DND-41 (cell line): ENCODE results near the gene PRRC1.

Experiments
- ATAC-seq: fragments of 200-7000 bp; cut with Tn5 transposase; 3 replicates; pipeline ENCODE4 v1.9.1; 2021; ENCODE audit warnings: low read depth; ENCODE audit not compliant: insufficient read depth
- DNase-seq: peaks from one replicate; pipeline ENCODE4 v3.0.0-alpha.2; 2020
- H2AFZ ChIP-seq: 2 replicates; pipeline ENCODE4 v1.6.0; 2012; ENCODE audit warnings: low read depth, low read length
- H3K27ac ChIP-seq: 2 replicates; pipeline ENCODE4 v1.5.1; 2012; ENCODE audit warnings: low read length, inconsistent platforms
- H3K27me3 ChIP-seq: fragments of 200-600 bp; sonication (generic); 2 replicates; pipeline ENCODE4 v1.6.0; 2012; ENCODE audit warnings: low read length, mild to moderate bottlenecking, inconsistent platforms; ENCODE audit not compliant: insufficient read depth, poor library complexity
- H3K36me3 ChIP-seq: 2 replicates; pipeline ENCODE4 v1.5.1; 2012; ENCODE audit warnings: low read length, inconsistent platforms; ENCODE audit not compliant: insufficient read depth
- H3K4me1 ChIP-seq: 2 replicates; pipeline ENCODE4 v1.5.1; 2012; ENCODE audit warnings: mild to moderate bottlenecking, low read length; ENCODE audit not compliant: insufficient read depth
- H3K4me2 ChIP-seq: 2 replicates; pipeline ENCODE4 v1.6.0; 2012; ENCODE audit warnings: mild to moderate bottlenecking, moderate library complexity, low read length, inconsistent platforms; ENCODE audit not compliant: insufficient read depth
- H3K4me3 ChIP-seq, 2 experiments: fragments of 200-600 bp in 1 of 2; shearing (Covaris generic) in 1 of 2; 2 replicates each; pipeline ENCODE4 v1.5.1; 2012 to 2016; ENCODE audit warnings: inconsistent platforms in 2 of 2, low read length in 2 of 2, mild to moderate bottlenecking in 2 of 2, low read depth in 1 of 2, moderate library complexity in 1 of 2
- H3K79me2 ChIP-seq: 2 replicates; pipeline ENCODE4 v1.6.0; 2012; ENCODE audit warnings: low read length, inconsistent platforms; ENCODE audit not compliant: insufficient read depth
- H3K9ac ChIP-seq: 2 replicates; pipeline ENCODE4 v1.6.0; 2012; ENCODE audit warnings: low read depth, mild to moderate bottlenecking, inconsistent platforms, low read length, moderate library complexity
- H3K9me3 ChIP-seq: 2 replicates; pipeline ENCODE4 v1.5.1; 2012; ENCODE audit warnings: low read length, moderate library complexity, mild to moderate bottlenecking, inconsistent platforms; ENCODE audit not compliant: insufficient read depth, severe bottlenecking
- H4K20me1 ChIP-seq: 2 replicates; pipeline ENCODE4 v1.6.0; 2012; ENCODE audit warnings: low read length; ENCODE audit not compliant: insufficient read depth
- EZH2 ChIP-seq: IDR thresholded peaks from 3 replicates; pipeline ENCODE4 v1.6.1; 2012; ENCODE audit warnings: borderline replicate concordance, low read depth, mild to moderate bottlenecking, moderate library complexity, low read length, inconsistent platforms; ENCODE audit not compliant: severe bottlenecking
- TF ChIP-seq, protein P1 (sequence below): IDR thresholded peaks from 2 replicates; pipeline ENCODE4 v1.5.1; 2012; ENCODE audit warnings: borderline replicate concordance, low read length, moderate library complexity, mild to moderate bottlenecking; ENCODE audit not compliant: poor library complexity, severe bottlenecking; ENCODE audit errors: extremely low read depth

PRRC1 gene

DNA sequence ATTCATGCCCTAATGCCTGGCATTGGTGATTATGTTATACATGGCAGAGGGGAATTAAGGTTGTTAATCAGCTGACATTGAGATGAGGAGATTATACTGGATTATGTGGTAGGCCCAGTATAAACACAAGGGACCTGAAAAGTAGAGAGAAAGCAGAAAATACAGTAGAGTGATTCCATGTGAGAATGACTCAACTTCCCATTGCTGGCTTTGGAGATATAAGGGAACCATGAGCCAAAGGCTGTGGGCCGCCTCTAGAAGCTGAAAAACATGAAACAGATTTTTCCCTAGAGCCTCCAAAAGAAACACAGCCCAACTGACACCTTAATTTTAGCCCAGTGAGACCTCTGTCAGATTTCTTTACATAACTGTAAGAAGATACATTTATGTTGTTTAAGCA lies 66.4 kb downstream of the PRRC1 start:
- no peaks in the 10 kb centered on the region for H4K20me1 ChIP-seq
- H3K4me2 ChIP-seq = no peak overlapping the region
- no peaks in the 10 kb centered on the region for H3K27me3 ChIP-seq
- ATAC-seq = no peak
- H3K9me3 ChIP-seq = no peaks in the 10 kb centered on the region
- no peak overlapping the region for H2AFZ ChIP-seq
- H3K27ac ChIP-seq = no peak overlapping the region
- no peaks in the 10 kb centered on the region for H3K79me2 ChIP-seq
- H3K4me3 ChIP-seq = no peak overlapping the region
- H3K36me3 ChIP-seq = no peaks in the 10 kb centered on the region
- TF ChIP-seq EZH2 = no peak
- TF ChIP-seq, protein P1, sequence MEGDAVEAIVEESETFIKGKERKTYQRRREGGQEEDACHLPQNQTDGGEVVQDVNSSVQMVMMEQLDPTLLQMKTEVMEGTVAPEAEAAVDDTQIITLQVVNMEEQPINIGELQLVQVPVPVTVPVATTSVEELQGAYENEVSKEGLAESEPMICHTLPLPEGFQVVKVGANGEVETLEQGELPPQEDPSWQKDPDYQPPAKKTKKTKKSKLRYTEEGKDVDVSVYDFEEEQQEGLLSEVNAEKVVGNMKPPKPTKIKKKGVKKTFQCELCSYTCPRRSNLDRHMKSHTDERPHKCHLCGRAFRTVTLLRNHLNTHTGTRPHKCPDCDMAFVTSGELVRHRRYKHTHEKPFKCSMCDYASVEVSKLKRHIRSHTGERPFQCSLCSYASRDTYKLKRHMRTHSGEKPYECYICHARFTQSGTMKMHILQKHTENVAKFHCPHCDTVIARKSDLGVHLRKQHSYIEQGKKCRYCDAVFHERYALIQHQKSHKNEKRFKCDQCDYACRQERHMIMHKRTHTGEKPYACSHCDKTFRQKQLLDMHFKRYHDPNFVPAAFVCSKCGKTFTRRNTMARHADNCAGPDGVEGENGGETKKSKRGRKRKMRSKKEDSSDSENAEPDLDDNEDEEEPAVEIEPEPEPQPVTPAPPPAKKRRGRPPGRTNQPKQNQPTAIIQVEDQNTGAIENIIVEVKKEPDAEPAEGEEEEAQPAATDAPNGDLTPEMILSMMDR = no peak
- no peak overlapping the region for H3K9ac ChIP-seq
- DNase-seq = no peak
- H3K4me1 ChIP-seq = no peaks in the 10 kb centered on the region

DNA sequence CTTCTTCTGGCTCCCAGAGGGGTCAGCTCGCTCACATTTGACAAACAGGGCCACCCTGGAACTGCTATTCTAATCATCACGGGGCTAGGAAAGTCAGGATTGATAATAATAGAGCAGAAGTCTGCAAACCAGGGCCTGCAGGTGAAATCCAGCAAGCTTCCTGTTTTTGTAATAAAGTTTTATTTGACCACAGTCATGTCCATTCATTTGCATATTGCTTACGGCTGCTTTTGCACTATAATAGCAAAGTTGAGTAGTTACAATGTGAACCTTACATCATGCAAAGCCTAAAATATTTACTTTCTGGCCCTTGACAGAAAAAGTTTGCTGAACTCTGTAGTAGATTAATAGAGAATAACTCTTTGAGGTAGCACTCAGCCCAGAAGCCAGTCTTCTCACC lies 68.2 kb downstream of the PRRC1 start:
- Histone ChIP-seq H2AFZ (no peak overlapping the region), H3K4me3 (no peak overlapping the region), H3K79me2 (no peaks in the 10 kb centered on the region), H3K36me3 (no peaks in the 10 kb centered on the region), H3K9me3 (no peaks in the 10 kb centered on the region), H3K4me2 (no peak overlapping the region), H3K27me3 (no peaks in the 10 kb centered on the region), H3K9ac (no peak overlapping the region), H3K4me1 (no peaks in the 10 kb centered on the region), H3K27ac (no peak overlapping the region), H4K20me1 (no peaks in the 10 kb centered on the region)
- DNase-seq (no peak), ATAC-seq (no peak)
- TF ChIP-seq, protein P1 = no peak
- TF ChIP-seq EZH2 = no peak

DNA sequence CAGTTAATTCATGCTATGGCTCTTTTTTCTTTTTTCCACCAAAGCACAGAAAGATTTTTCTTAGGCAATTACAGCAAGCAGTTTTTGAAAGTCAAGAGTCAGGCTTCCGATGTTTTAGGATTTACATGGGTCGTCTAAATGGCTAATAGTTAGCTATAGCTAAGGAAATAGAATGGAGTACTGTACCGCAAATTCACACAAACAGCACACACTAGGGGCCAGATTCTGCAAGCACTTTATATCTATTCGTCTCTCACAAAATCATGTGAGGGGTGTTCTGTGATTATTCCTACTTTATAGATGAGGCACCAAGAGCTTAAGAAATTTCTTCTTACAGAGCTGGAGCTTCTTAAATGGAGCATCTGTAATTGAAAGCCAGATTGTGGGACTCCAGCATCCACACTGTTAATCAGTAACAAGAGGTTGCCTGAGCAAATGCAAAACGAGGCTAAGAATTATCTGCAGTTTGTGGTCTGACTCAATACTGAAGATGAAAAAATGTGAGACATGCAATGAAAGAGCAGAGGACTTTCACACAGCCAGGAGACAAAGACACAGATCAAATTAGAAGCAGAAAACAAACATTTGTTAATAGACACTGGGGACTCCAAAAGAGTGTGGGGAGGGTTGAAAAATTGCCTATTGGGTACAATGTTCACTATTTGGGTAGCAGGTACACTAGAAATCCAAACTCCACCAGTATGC lies 68.8 kb downstream of the PRRC1 start:
- Histone ChIP-seq H3K27ac (no peak overlapping the region), H3K4me2 (no peak overlapping the region), H4K20me1 (no peaks in the 10 kb centered on the region), H3K79me2 (no peaks in the 10 kb centered on the region), H2AFZ (no peak overlapping the region), H3K27me3 (no peaks in the 10 kb centered on the region), H3K4me3 (no peak overlapping the region), H3K9ac (no peak overlapping the region), H3K9me3 (no peaks in the 10 kb centered on the region), H3K36me3 (no peaks in the 10 kb centered on the region), H3K4me1 (no peaks in the 10 kb centered on the region)
- DNase-seq (no peak), ATAC-seq (no peak)
- no peak for TF ChIP-seq EZH2
- TF ChIP-seq, protein P1 = no peak
